OCI-LY3 (cell line): ENCODE data around the gene MED13.

Experiments
- H2AFZ ChIP-seq: fragments of 200-600, 300-600 bp; shearing (Covaris generic); 2 replicates; pipeline ENCODE4 v1.6.0; 2014; ENCODE audit warnings: antibody characterized with exemption, low read depth, low read length
- H3K27ac ChIP-seq: fragments of 200-600, 300-600 bp; sonication (generic); 2 replicates; pipeline ENCODE4 v1.5.1; 2014; ENCODE audit warnings: mild to moderate bottlenecking, low read length, moderate library complexity, mixed read lengths
- H3K27me3 ChIP-seq: fragments of 200-600, 300-600 bp; sonication (generic); 2 replicates; pipeline ENCODE4 v1.6.1; 2014; ENCODE audit warnings: low read depth, low read length, mixed read lengths
- H3K36me3 ChIP-seq: fragments of 200-600, 300-600 bp; sonication (generic); replicated peaks from 2 replicates; pipeline ENCODE3; 2014; ENCODE audit warnings: low read depth, low read length, mixed read lengths
- H3K4me1 ChIP-seq: fragments of 300-600, 200-600 bp; sonication (generic); 2 replicates; pipeline ENCODE4 v1.6.1; 2014; ENCODE audit warnings: low read length, mixed read lengths
- H3K4me2 ChIP-seq: fragments of 200-600, 300-600 bp; sonication (generic); 2 replicates; pipeline ENCODE4 v1.6.1; 2014; ENCODE audit warnings: low read length, mixed read lengths
- H3K4me3 ChIP-seq: fragments of 300-600, 200-600 bp; sonication (generic); 2 replicates; pipeline ENCODE4 v1.5.1; 2014; ENCODE audit warnings: antibody characterized with exemption, mild to moderate bottlenecking, low read length, moderate library complexity
- H3K79me2 ChIP-seq: fragments of 300-600, 200-600 bp; shearing (Covaris generic); 2 replicates; pipeline ENCODE4 v1.6.1; 2014; ENCODE audit warnings: mild to moderate bottlenecking, low read length, mixed read lengths
- H3K9ac ChIP-seq: fragments of 300-600, 200-600 bp; shearing (Covaris generic); 2 replicates; pipeline ENCODE4 v1.6.0; 2014; ENCODE audit warnings: mild to moderate bottlenecking, low read length, moderate library complexity
- H3K9me3 ChIP-seq: fragments of 200-600, 300-600 bp; shearing (Covaris generic); 2 replicates; pipeline ENCODE4 v1.6.1; 2014; ENCODE audit warnings: low read length, mixed read lengths; ENCODE audit not compliant: insufficient read depth
- H4K20me1 ChIP-seq: fragments of 200-600, 300-600 bp; sonication (generic); 2 replicates; pipeline ENCODE4 v1.6.1; 2016; ENCODE audit warnings: low read length, mixed read lengths; ENCODE audit not compliant: insufficient read depth
- CTCF ChIP-seq: fragments of 200-600, 300-600 bp; sonication (generic); IDR thresholded peaks from 2 replicates; pipeline ENCODE4 v1.5.1; 2014; ENCODE audit warnings: antibody characterized with exemption, low read length, low read depth
- EZH2phosphoT487 ChIP-seq: fragments of 200-600 bp; shearing (Covaris generic); IDR thresholded peaks from 2 replicates; pipeline ENCODE4 v1.6.1; 2018; ENCODE audit warnings: antibody characterized with exemption, mixed run types, low read depth

The MED13 gene

GRCh38 chr17:61908292-61909037 is 156.6 kb downstream of the MED13 start:
- H3K9me3 ChIP-seq: no peaks in the 10 kb centered on the region
- no peak overlapping the region for H3K4me3 ChIP-seq
- H3K9ac ChIP-seq: no peak overlapping the region
- no peaks in the 10 kb centered on the region for H4K20me1 ChIP-seq
- H3K36me3 ChIP-seq: peaks cover 50% of the 10 kb centered on the region
- no peak overlapping the region for H3K4me2 ChIP-seq
- H3K27me3 ChIP-seq: no peaks in the 10 kb centered on the region
- H3K79me2 ChIP-seq: no peaks in the 10 kb centered on the region
- no peak overlapping the region for H2AFZ ChIP-seq
- H3K4me1 ChIP-seq: no peaks in the 10 kb centered on the region
- H3K27ac ChIP-seq: no peak overlapping the region
- TF ChIP-seq EZH2phosphoT487: no peak
- no peak for TF ChIP-seq CTCF

- TF ChIP-seq EZH2phosphoT487: no peak
- TF ChIP-seq CTCF: no peak
- Histone ChIP-seq H3K4me1 (no peaks in the 10 kb centered on the region), H3K27ac (no peak overlapping the region), H4K20me1 (no peaks in the 10 kb centered on the region), H3K9ac (no peak overlapping the region), H3K36me3 (peaks cover 56% of the 10 kb centered on the region), H3K79me2 (no peaks in the 10 kb centered on the region), H2AFZ (no peak overlapping the region), H3K27me3 (no peaks in the 10 kb centered on the region), H3K9me3 (no peaks in the 10 kb centered on the region), H3K4me2 (no peak overlapping the region), H3K4me3 (no peak overlapping the region)
Observed at GRCh38 chr17:61907361-61907760, 157.7 kb downstream of the MED13 start.

- H3K36me3 ChIP-seq: peaks cover 48% of the 10 kb centered on the region
- H3K27me3 ChIP-seq: no peaks in the 10 kb centered on the region
- no peaks in the 10 kb centered on the region for H4K20me1 ChIP-seq
- H3K79me2 ChIP-seq: no peaks in the 10 kb centered on the region
- H3K27ac ChIP-seq: no peak overlapping the region
- H3K4me3 ChIP-seq: no peak overlapping the region
- H3K9me3 ChIP-seq: no peaks in the 10 kb centered on the region
- H3K4me2 ChIP-seq: no peak overlapping the region
- H2AFZ ChIP-seq: no peak overlapping the region
- H3K4me1 ChIP-seq: no peaks in the 10 kb centered on the region
- no peak overlapping the region for H3K9ac ChIP-seq
- no peak for TF ChIP-seq EZH2phosphoT487
- no peak for TF ChIP-seq CTCF
Observed at GRCh38 chr17:61904094-61904710, 160.9 kb downstream of the MED13 start.

GRCh38 chr17:61903251-61903650 is 161.8 kb downstream of the MED13 start:
- no peaks in the 10 kb centered on the region for H3K27me3 ChIP-seq
- TF ChIP-seq CTCF (no peak), EZH2phosphoT487 (no peak)
- H3K9me3 ChIP-seq: no peaks in the 10 kb centered on the region
- H3K4me1 ChIP-seq: no peaks in the 10 kb centered on the region
- H4K20me1 ChIP-seq: no peaks in the 10 kb centered on the region
- H3K4me2 ChIP-seq: no peak overlapping the region
- H3K4me3 ChIP-seq: no peak overlapping the region
- H3K27ac ChIP-seq: no peak overlapping the region
- peaks cover 48% of the 10 kb centered on the region for H3K36me3 ChIP-seq
- H2AFZ ChIP-seq: no peak overlapping the region
- H3K9ac ChIP-seq: no peak overlapping the region
- no peaks in the 10 kb centered on the region for H3K79me2 ChIP-seq
